Hematopoietic multipotent progenitor cell treated with erythropoietin and hydrocortisone succinate and interleukin-3 and kit ligand, for 15 days (in vitro differentiated cells): ENCODE results near the gene PCNX3.
"Not testable (repeated sequence)": the region's sequence is repeated elsewhere in the genome, so short reads cannot be mapped to it uniquely, and the experiment has no call there.

Experiments
- DNase-seq: peaks from one replicate; pipeline ENCODE4 v3.0.0-alpha.2; 2015; ENCODE audit warnings: low spot score

PCNX3 gene

DNA sequence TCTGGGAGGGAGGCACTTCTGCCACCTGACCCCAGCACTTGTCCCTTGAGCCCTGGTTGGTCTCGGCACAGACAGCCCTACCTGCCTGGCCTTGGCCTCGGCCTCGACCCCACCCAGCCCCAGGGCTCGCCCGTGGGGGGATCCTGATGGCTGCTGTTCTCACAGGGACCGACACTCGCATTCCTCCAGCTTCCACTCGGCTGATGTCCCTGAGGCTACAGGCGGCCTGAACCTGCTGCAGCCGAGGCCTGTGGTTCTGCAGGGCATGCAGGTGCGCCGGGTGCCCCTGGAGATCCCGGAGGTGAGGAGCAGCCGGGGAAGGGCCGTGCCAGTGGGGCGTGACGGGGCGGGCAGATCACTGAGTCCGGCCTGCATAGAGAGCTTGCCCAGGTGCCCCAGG is 5.1 kb downstream of the PCNX3 start:
- DNase-seq = no peak

DNA sequence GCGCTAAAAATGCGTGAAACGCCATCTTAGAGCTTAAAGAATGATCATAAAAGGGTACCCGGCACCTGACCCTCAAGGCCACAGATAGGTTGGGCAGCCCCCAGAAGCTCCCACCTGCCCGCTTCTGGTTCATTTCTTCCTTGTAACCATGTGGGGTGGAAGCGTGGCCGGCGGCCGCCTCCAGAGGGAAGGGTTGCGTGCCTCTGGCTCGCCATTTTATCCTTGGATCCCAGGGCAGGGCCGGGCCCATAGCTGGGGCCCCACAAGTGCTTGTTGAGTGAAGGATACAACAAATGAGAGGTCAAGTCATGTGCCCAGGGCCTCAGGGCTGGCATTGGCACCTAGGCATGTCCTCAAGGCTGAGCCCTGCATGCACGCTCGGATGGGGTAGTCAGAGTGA is 5.9 kb downstream of the PCNX3 start:
- DNase-seq = no peak

DNA sequence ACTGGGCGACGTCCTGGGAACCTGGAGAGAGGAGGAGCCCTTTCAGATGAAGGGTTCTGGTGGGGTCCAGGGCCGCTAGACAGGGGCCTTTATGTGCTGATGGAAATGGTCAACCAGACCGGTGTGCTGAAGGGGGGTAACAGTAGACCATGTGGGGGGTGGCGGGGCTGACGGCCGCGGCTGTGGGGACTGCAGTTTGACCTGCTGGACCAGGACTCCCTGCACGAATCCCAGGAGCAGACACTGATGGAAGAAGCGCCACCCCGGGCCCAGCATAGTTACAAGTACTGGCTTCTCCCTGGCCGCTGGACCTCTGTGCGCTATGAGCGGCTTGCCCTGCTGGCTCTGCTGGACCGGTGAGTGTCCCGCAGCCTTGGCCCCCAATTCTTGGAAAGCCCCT is 6.4 kb downstream of the PCNX3 start:
- no peak for DNase-seq

DNA sequence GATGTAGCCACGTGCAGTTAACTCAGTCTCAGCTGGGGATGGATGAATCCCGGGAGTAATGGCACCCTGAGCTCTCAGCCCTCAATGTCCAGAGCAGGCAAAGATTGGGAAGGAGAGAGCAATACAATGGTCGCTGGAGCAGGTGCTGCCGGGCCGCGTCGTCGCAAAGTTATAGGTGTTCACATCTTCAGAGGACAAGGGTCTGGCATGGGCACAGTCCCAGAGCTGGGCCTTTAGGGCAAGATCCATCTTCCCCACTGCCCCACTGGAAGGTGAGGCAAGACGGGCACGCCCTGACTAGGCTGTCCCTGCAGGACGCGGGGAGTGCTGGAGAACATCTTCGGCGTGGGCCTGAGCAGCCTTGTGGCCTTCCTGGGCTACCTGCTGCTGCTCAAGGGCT is 7.6 kb downstream of the PCNX3 start:
- no peak for DNase-seq

DNA sequence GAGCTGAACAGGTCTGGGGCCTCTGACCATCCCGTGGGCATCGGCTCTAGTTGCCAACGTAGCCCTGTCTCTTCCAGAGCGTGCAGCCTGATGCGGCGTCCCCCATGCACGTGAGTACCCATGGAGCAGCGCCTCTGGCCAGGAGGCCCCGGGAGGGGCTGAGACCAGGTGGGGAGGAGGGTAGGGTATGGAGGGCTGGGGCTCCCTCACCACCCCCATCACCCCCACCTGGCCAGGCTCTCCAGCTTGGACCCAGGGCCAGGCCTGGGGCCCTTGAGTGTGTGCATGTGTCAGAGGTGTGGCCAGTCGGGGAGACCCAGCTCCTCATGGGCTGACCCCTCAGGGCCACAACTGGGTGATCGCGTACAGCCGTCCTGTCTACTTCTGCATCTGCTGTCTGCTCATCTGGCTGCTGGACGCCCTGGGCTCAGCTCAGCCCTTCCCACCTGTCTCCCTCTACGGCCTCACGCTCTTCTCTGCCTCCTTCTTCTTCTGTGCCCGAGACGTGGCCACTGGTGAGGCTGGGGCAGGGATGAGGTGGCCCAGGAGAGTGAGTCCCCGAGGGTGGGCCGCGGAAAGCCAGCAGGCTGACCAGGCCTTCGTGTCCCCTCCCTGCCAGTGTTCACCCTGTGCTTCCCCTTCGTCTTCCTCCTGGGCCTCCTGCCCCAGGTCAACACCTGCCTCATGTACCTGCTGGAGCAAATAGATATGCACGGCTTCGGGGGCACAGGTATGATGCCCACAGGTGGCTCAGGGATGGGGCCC is 8.5 kb downstream of the PCNX3 start:
- no peak for DNase-seq

DNA sequence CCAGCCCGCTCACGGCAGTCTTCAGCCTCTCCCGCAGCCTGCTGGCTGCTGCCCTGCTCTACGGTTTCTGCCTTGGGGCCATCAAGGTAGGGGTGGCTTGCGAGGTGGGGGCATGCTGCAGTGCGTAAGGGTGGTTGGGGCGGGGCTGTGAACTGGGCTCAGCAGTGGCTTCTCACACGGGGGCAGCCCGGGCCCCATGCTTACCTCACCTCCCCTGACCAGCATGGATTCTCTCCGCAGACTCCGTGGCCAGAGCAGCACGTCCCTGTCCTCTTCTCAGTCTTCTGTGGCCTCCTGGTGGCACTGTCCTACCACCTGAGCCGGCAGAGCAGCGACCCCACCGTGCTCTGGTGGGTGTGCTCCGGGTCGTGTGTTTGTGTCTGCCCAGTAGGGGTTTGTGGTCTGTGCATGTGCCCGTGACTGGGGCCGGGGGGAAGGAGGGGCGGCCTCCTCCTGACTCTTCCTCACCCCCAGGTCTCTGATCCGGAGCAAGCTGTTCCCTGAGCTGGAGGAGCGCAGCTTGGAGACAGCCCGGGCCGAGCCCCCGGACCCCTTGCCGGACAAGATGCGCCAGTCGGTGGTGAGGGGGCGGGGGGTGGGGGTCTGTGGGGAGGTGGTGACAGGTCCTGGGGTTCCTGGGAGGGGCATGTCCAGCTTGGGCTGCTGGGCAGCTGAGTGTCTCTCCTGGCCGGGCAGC is 9.5 kb downstream of the PCNX3 start:
- no peak for DNase-seq

DNA sequence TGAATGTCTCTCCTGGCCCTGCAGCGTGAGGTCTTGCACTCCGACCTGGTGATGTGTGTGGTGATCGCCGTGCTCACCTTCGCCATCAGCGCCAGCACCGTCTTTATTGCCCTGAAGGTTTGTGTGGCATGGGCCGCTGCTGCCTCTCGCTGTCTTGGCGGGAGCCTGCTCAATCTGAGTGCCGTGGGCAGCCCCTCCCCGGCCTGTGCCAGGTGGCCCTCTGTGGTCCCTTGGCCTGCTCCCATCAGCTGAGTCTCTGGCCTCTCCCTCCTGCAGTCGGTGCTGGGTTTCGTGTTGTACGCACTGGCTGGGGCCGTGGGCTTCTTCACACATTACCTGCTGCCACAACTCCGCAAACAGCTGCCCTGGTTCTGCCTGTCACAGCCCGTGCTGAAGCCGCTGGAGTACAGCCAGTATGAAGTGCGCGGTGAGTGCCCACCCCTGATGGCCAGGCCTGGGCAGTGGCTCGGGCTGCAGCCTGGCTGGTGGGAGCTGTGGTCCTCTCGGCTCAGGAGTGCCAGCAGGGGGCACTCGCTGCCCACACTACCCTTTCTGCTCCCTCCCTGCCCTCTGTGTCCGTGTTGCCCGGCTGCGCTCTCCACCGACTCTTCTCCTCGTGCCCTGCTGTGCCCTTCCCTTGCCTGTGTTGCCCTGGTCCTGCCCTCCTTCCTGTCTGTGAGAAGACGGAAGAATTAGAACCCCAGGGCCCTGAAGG is 10.2 kb downstream of the PCNX3 start:
- DNase-seq = peak; percentile 76

DNA sequence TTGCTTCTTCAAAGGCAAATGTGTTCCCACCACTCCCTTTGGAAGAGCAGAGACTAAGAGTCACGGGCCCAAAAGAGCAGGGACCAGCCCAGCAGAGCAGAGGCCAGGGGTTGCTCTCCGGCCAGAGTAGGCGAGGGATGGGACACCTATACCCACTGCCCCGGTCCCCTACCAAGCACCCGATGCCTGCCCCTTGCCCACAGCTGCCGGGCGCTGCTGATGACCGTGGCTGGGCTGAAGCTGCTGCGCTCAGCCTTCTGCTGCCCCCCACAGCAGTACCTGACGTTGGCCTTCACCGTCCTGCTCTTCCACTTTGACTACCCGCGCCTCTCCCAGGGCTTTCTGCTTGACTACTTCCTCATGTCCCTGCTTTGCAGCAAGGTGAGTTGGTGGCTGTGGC is 11.6 kb downstream of the PCNX3 start:
- no peak for DNase-seq

DNA sequence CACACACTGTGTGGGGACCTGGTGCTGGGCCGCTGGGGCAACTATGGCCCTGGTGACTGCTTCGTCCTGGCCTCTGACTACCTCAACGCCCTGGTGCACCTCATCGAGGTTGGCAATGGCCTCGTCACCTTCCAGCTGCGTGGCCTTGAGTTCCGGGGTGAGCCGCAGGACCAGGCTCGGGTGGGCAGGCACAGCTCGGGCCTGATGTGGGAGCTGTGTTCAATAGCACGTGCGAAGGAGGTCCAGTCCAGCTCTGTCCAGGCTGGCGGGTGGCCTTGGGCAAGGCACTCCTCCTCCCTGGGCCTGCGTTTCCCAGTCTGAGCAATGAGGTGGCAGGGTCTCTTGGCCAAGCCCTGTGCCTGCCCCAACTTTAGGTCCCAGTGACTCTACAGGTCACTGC is 14.0 kb downstream of the PCNX3 start:
- DNase-seq = no peak

DNA sequence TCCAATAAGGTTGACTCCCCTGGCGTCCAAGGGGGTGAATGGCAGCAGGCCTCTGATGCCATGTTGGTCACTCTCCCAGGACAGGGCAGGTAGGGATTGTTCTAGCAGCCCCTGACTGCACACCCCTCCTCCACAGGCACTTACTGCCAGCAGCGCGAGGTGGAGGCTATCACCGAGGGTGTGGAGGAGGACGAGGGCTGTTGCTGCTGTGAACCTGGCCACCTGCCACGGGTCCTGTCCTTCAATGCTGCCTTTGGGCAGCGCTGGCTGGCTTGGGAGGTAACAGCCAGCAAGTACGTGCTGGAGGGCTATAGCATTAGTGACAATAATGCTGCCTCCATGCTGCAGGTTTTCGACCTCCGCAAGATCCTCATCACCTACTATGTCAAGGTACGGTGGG is 14.6 kb downstream of the PCNX3 start:
- DNase-seq = no peak

DNA sequence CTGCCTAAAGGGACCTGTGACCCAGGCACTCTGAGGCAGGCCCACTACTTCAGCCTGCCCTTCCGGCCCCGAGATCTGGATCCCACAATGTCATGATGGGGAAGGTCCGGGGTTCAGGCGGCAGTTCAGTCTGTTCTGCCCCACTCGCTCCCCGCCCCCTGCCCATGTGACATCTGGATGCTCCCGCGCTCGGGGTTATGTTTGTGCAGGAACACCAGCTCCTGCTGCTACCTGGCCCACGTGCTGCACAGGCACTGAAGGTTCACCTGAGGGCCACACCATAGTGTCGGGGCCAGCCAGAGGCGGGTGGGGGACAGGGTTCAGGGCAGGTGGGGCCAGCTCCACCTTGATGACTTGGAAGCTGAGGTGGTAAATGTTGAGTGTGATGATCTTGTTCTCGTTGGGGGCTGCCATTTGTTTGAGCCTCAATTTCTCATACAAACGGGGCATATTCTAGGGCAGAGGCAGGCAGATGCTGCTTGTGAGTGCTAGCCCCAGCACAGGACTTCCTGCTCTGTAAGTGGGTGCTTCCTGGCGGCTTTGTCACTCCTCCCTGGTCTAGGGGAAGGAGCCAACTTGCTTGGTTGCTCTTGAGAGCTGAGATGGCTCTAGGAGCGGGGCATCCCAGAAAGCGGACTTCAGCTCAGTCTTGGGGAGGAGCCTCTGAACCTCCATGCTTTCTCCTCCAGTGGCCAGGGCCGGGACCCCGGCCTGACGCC is 18.0 kb downstream of the PCNX3 start:
- no peak for DNase-seq

DNA sequence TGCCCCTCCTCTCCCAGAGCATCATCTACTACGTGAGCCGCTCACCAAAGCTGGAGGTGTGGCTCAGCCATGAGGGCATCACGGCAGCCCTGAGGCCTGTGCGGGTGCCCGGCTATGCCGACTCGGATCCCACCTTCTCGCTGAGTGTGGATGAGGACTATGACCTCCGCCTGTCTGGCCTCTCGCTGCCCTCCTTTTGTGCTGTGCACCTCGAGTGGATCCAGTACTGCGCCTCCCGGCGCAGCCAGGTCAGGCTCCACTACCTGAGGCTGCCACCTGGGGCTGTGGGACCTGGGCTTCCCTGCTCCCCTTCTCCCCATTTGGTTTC is 18.5 kb downstream of the PCNX3 start:
- DNase-seq = no peak

DNA sequence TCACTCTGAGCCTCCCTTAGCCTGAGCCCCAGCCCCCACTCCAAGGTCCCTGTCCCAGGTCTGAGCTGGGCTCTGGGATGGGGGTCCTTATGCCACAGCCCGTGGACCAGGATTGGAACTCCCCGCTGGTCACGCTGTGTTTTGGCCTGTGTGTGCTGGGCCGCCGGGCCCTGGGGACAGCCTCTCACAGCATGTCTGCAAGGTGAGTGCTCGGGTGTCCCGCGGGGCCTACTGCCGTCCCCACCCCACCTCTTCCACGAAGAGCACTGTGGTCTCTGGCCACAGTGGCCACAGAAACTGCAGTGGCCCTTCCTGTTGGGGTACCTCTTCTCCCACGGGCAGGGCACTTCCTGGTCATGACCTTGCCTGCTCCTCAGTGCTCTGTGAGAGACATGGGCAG is 18.9 kb downstream of the PCNX3 start:
- no peak for DNase-seq

DNA sequence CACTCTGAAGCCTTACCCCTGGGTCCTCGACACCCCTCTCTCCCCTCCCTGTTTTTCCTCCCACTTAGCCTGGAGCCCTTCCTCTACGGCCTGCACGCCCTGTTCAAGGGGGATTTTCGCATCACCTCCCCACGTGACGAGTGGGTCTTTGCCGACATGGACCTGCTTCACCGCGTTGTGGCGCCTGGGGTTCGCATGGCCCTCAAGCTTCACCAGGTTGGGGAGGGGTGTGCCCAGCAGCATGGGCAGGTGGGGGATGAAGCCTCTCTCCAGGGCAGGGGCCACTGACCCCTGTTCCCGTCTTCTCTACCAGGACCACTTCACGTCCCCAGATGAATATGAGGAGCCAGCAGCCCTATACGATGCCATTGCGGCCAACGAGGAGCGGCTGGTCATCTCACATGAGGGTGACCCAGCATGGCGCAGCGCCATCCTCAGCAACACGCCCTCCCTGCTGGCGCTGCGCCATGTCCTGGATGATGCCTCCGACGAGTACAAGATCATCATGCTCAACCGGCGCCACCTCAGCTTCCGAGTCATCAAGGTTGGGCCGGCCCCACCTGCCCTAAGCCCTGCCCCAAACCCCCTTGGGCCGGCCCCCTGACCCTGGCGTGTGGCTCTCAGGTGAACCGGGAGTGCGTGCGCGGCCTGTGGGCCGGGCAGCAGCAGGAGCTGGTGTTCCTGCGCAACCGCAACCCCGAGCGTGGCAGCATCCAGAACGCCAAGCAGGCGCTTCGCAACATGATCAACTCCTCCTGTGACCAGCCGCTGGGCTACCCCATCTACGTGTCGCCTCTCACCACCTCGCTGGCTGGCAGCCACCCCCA is 19.5 kb downstream of the PCNX3 start:
- DNase-seq = peak; percentile 68

DNA sequence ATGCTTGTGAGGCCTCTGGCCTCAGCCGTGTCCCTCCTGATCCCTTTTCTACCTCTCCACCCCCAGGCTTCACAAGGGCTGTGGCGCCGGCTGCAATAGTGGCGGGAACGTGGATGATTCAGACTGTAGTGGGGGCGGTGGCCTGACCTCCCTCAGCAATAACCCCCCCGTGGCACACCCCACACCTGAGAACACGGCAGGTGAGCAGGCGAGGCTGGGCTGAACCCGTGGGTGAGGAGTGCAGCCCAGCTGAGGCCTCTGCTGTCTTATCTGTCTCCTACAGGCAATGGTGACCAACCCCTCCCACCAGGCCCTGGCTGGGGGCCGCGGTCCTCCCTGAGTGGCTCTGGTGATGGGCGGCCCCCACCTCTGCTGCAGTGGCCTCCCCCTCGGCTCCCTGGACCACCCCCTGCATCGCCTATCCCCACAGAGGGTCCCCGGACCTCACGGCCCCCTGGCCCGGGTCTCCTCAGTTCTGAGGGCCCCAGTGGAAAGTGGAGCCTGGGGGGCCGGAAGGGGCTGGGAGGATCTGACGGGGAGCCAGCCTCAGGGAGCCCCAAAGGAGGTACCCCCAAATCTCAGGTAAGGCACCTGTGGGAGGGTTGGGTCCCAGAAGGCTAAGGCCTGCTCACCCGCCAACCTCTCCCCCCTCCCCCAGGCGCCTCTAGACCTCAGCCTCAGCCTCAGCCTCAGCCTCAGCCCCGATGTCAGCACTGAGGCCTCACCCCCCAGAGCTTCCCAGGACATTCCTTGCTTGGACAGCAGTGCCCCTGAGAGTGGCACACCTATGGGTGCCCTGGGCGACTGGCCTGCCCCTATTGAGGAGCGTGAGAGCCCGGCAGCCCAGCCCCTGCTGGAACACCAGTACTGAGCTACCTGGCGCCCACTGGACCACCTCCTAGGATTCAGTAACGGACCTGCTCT is 20.8 kb downstream of the PCNX3 start:
- peak; percentile 86 for DNase-seq

DNA sequence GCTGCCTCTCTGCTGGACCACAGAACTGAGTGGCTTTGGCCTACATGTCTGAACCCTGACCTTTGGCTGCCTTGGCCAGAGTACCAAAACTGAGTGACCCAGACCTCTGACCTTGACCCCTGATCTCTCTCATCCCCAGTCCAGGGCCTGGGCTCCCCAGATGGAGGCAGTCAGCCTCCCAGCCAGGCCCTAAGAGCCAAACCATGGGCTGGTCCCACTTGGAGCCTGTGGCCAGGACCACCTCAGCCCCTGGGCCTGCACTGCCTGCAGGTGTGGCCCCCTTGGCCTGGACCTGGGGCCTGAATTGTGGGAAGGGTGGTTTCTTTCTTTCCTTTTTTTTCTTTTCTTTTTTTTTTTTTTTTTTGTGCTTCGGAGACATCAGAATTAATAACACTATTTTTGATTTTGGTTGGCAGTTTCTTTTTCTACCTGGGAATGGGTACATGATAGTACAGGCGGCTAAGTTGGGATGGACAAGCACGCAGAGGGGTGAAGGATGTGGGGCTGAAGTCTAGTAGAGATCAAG is 21.5 kb downstream of the PCNX3 start:
- DNase-seq = no peak

DNA sequence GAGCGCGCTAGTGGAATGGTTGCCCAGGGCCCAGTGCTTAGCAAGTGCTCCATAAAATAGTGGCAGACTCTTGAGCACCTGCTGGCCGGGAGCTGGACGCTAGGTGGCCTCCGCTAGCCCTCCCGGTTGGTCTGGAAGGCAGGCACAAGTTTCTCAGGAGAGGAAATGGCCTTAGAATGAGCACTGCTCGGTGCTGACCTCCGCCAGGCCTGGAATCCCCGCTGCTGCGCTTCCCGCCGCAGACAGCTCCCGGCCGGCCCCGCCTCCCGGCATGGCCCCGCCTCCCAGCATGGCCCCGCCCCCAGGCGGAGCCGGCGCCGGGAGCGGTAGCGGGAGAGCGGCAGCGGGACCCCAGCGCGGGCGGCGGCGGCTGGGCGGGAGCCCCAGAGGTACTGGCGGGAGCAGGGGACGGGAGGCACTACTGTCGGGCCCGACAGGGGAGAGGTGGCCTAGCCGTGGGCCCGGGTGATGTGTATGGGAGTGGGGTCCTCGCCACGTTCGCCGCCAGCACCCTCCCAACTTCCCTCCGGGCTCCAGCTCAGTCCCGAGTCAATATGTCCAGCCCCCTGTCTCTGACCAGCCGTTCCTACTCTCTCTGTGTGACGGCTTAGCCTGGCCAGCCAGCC is 22.3 kb downstream of the PCNX3 start, which contains the start of gene SIPA1:
TSS of gene SIPA1 (plus strand) at position 308 of the 626 bp plus-strand sequence. CDS start 2,821 bp downstream, outside the sequence.
- peak; percentile 79 for DNase-seq

DNA sequence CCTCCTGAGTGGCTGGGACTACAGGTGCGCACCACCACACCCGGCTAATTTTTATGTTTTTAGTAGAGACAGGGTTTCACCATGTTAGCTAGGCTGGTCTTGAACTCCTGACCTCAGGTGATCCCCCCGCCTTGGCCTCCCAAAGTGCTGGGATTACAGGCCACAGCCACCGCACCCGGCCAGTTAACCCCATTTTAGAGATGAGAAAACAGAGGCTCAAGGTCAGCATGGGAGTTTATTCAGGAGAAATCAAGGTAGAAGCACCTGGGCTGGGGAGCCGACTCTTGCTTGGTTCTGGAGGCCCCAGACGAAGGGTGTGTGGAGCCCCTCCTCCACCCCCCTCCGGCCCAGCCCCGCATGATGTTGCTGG is 23.6 kb downstream of the PCNX3 start:
- DNase-seq = not testable (repeated sequence)

DNA sequence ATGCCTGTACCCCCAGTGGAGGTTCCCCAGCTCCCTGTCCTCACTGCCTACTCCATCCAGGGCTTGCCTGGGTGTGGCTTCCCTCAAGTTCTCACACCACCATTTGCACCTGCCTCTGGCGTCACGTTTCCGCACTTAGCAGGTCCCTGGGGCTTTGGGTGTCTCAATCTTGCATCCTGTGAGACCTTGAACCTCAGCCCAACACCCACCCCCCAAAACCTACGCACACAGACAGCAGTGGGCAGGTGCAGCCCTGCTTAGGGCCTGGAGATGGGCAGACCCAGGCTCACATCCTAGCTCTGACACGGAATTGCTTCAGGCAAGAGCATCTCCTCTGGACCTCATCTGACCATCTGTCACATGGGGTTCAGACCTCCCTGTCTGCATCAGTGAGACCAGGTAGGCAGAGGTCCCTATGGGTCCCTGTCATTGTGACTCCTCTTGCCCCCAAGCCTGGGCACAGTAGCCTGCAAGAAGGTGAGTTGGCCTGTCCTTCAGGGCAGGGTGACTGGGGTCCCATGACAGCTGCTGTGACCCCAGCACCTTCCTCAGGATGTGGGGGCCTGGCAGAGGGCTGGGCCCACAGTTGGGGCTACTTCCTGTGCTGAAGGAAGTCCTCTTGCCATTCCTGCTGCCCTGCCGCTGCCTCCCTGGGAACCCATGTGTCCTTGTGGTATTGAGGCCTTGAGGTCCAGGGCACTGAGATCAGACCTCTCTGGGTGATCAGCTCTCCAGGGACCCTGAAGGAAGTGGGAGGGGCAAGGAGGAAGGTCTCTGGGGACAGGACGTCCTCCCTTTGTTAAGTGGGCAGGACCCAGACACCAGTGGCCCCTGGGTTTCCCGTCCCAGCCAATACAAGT is 24.3 kb downstream of the PCNX3 start:
- DNase-seq = no peak
